IMR-90 (cell line): ENCODE measurements around the gene DPM1. TPM values are rescaled to one million over a fixed set of nuclear protein-coding genes. Genes with fewer than 3 reads are reported as not detected.

Experiments
- ATAC-seq: fragments of 200-7000 bp; cut with Tn5 transposase; 2 replicates; pipeline ENCODE4 v1.9.1; 2020; ENCODE audit warnings: low read depth, mild to moderate bottlenecking, moderate library complexity
- BruUV-seq: library from RNA; stranded (reverse); fragments of 400-500 nt; replicated peaks from 2 replicates; lab custom pipeline; 2021; lab: Mats Ljungman, UMichigan
- CTCF ChIA-PET: fragments of 300-600 bp; formaldehyde crosslinking; extraction: SDS; loops from one replicate; lab custom pipeline; 2021; ENCODE audit warnings: antibody characterized with exemption; lab: Yijun Ruan, JAX
- POLR2A ChIA-PET: fragments of 300-600 bp; sonication (Branson Sonifier 250); formaldehyde crosslinking; loops from one replicate; lab custom pipeline; 2022; ENCODE audit warnings: antibody characterized with exemption; ENCODE audit not compliant: unreplicated experiment; lab: Charles Lee
- DNase-seq: peaks from one replicate; pipeline ENCODE4 v3.0.0; 2013
- H2AFZ ChIP-seq: replicated peaks from 2 replicates; pipeline ENCODE3; 2013; ENCODE audit warnings: low read length, mild to moderate bottlenecking; ENCODE audit not compliant: poor library complexity
- H2AK5ac ChIP-seq: 2 replicates; pipeline ENCODE4 v1.6.1; 2013; ENCODE audit warnings: low read depth, low read length, inconsistent platforms
- H2AK9ac ChIP-seq: replicated peaks from 2 replicates; pipeline ENCODE3; 2013; ENCODE audit warnings: mild to moderate bottlenecking, low read depth, low read length, moderate library complexity; ENCODE audit not compliant: poor library complexity
- H2BK120ac ChIP-seq: 2 replicates; pipeline ENCODE4 v1.6.1; 2013; ENCODE audit warnings: low read depth, low read length, inconsistent platforms
- H2BK15ac ChIP-seq: 3 replicates; pipeline ENCODE4 v1.6.1; 2013; ENCODE audit warnings: low read depth, low read length, inconsistent platforms
- H2BK20ac ChIP-seq: 2 replicates; pipeline ENCODE4 v1.6.1; 2013; ENCODE audit warnings: low read depth, mild to moderate bottlenecking, inconsistent platforms, low read length, moderate library complexity
- H2BK5ac ChIP-seq: 2 replicates; pipeline ENCODE4 v1.6.1; 2013; ENCODE audit warnings: mild to moderate bottlenecking, low read depth, low read length, inconsistent platforms; ENCODE audit not compliant: poor library complexity, severe bottlenecking
- H3K14ac ChIP-seq: replicated peaks from 2 replicates; pipeline ENCODE4 v1.6.1; 2013; ENCODE audit warnings: low read depth, low read length, inconsistent platforms
- H3K18ac ChIP-seq: 2 replicates; pipeline ENCODE4 v1.6.1; 2013; ENCODE audit warnings: low read depth, low read length, control low read depth
- H3K23ac ChIP-seq: 2 replicates; pipeline ENCODE4 v1.6.1; 2013; ENCODE audit warnings: low read depth, low read length, inconsistent platforms
- H3K27ac ChIP-seq: 2 replicates; pipeline ENCODE4 v1.5.1; 2013; ENCODE audit warnings: mild to moderate bottlenecking, control low read depth, low read length; ENCODE audit not compliant: insufficient read depth
- H3K27me3 ChIP-seq: 2 replicates; pipeline ENCODE4 v1.6.1; 2013; ENCODE audit warnings: low read length; ENCODE audit not compliant: control insufficient read depth, insufficient read depth
- H3K36me3 ChIP-seq: 2 replicates; pipeline ENCODE4 v1.6.1; 2013; ENCODE audit warnings: low read length, mixed read lengths; ENCODE audit not compliant: control insufficient read depth, insufficient read depth
- H3K4ac ChIP-seq: 2 replicates; pipeline ENCODE4 v1.6.1; 2013; ENCODE audit warnings: low read depth, low read length, inconsistent platforms
- H3K4me1 ChIP-seq: 2 replicates; pipeline ENCODE4 v1.6.1; 2013; ENCODE audit warnings: low read length, mixed read lengths; ENCODE audit not compliant: control insufficient read depth, insufficient read depth
- H3K4me2 ChIP-seq: 2 replicates; pipeline ENCODE4 v1.6.1; 2013; ENCODE audit warnings: low read depth, mild to moderate bottlenecking, control low read depth, low read length, moderate library complexity
- H3K4me3 ChIP-seq: 2 replicates; pipeline ENCODE4 v1.5.1; 2013; ENCODE audit warnings: low read depth, mild to moderate bottlenecking, control low read depth, low read length, moderate library complexity; ENCODE audit not compliant: insufficient read depth
- H3K56ac ChIP-seq: 2 replicates; pipeline ENCODE4 v1.6.1; 2013; ENCODE audit warnings: low read length, inconsistent platforms; ENCODE audit not compliant: insufficient read depth; ENCODE audit errors: extremely low read depth
- H3K79me1 ChIP-seq, 2 experiments: 2 replicates each; pipeline ENCODE4 v1.6.1; 2013; ENCODE audit warnings: low read length in 2 of 2, inconsistent platforms in 1 of 2, low read depth in 1 of 2
- H3K9ac ChIP-seq: 2 replicates; pipeline ENCODE4 v1.6.1; 2013; ENCODE audit warnings: low read depth, low read length, control low read depth
- H3K9me1 ChIP-seq: 2 replicates; pipeline ENCODE4 v1.6.1; 2013; ENCODE audit warnings: low read length, inconsistent platforms; ENCODE audit not compliant: insufficient read depth
- H3K9me3 ChIP-seq: 2 replicates; pipeline ENCODE4 v1.6.1; 2013; ENCODE audit warnings: low read length; ENCODE audit not compliant: control insufficient read depth, insufficient read depth
- H4K20me1 ChIP-seq: 2 replicates; pipeline ENCODE4 v1.6.1; 2013; ENCODE audit warnings: low read length, inconsistent platforms; ENCODE audit not compliant: insufficient read depth
- H4K5ac ChIP-seq: 2 replicates; pipeline ENCODE4 v1.6.1; 2013; ENCODE audit warnings: mild to moderate bottlenecking, low read depth, low read length, control low read depth
- H4K8ac ChIP-seq, 2 experiments: 2 replicates each; pipeline ENCODE4 v1.6.1; 2013; ENCODE audit warnings: low read depth in 2 of 2, low read length in 2 of 2, control low read depth in 1 of 2, inconsistent platforms in 1 of 2
- H4K91ac ChIP-seq: 2 replicates; pipeline ENCODE4 v1.6.1; 2013; ENCODE audit warnings: low read depth, low read length, inconsistent platforms; ENCODE audit not compliant: insufficient read depth
- BHLHE40 ChIP-seq: fragments of 150-350 bp; IDR thresholded peaks from 2 replicates; pipeline ENCODE4 v1.6.1; 2016; ENCODE audit warnings: mild to moderate bottlenecking, low read depth, low read length
- CEBPB ChIP-seq: IDR thresholded peaks from 2 replicates; pipeline ENCODE4 v1.6.1; 2012; ENCODE audit warnings: low read depth, low read length, improper control_type of control experiment
- CHD1 ChIP-seq: IDR thresholded peaks from 2 replicates; pipeline ENCODE4 v1.6.1; 2012; ENCODE audit warnings: low read depth, low read length, improper control_type of control experiment
- ELK1 ChIP-seq: fragments of 150-350 bp; IDR thresholded peaks from 2 replicates; pipeline ENCODE4 v1.6.1; 2016; ENCODE audit warnings: low read depth, mild to moderate bottlenecking, low read length, moderate library complexity, borderline replicate concordance
- FOS ChIP-seq: fragments of 150-350 bp; IDR thresholded peaks from 2 replicates; pipeline ENCODE4 v1.6.1; 2016; ENCODE audit warnings: low read depth, low read length
- MAZ ChIP-seq: IDR thresholded peaks from 2 replicates; pipeline ENCODE4 v1.6.1; 2012; ENCODE audit warnings: low read depth, mild to moderate bottlenecking, low read length, improper control_type of control experiment, moderate library complexity, borderline replicate concordance
- RAD21 ChIP-seq: IDR thresholded peaks from 2 replicates; pipeline ENCODE4 v1.6.1; 2012; ENCODE audit warnings: low read length, improper control_type of control experiment
- RCOR1 ChIP-seq: IDR thresholded peaks from 2 replicates; pipeline ENCODE4 v1.6.1; 2012; ENCODE audit warnings: mild to moderate bottlenecking, low read length, improper control_type of control experiment; ENCODE audit not compliant: insufficient replicate concordance
- WGBS, 2 experiments: methylation state at CpG; one replicate each; pipeline versions ENCODE4 v1.1.5 to v1.1.7; 2013; ENCODE audit warnings: missing lambda C conversion rate in 2 of 2; ENCODE audit not compliant: insufficient read length in 1 of 2; ENCODE audit errors: extremely low coverage in 2 of 2; 5-methylcytosine and 5-hydroxymethylcytosine counted together
- dilution Hi-C: fragments of 300-500 bp; cut with HindIII; formaldehyde crosslinking; loops from one replicate; pipeline ENCODE4 v1.14.3; 2018; ENCODE audit warnings: low sequenced_read_pairs; ENCODE audit not compliant: unreplicated experiment
- in situ Hi-C: fragments of 300-500 bp; cut with MboI; formaldehyde crosslinking; loops from 3 replicates; pipeline ENCODE4 v1.14.3; 2019; ENCODE audit warnings: low sequenced_read_pairs, inconsistent platforms, mixed read lengths
- intact Hi-C: fragments of 100-400 bp; cut with micrococcal nuclease; formaldehyde crosslinking; loops from 2 replicates; pipeline ENCODE4 v1.10.0; 2022
- polyA plus RNA-seq, 3 experiments: library from polyadenylated mRNA; depleted of rRNA; stranded (reverse); fragments of >200 nt; gene quantifications; 2 replicates each; pipeline ENCODE4 v1.2.3, GENCODE V29; 2012; ENCODE audit warnings: low replicate concordance in 1 of 3
- total RNA-seq: library from RNA; depleted of rRNA; stranded (reverse); fragments of >200 nt; gene quantifications from 2 replicates; pipeline ENCODE4 v1.2.3, GENCODE V29; 2012

DPM1 gene
- total and polyA plus RNA-seq, 2 of the 4 experiments (the other 2 are of a cell fraction), result 59.1 to 89.1 TPM

DNA sequence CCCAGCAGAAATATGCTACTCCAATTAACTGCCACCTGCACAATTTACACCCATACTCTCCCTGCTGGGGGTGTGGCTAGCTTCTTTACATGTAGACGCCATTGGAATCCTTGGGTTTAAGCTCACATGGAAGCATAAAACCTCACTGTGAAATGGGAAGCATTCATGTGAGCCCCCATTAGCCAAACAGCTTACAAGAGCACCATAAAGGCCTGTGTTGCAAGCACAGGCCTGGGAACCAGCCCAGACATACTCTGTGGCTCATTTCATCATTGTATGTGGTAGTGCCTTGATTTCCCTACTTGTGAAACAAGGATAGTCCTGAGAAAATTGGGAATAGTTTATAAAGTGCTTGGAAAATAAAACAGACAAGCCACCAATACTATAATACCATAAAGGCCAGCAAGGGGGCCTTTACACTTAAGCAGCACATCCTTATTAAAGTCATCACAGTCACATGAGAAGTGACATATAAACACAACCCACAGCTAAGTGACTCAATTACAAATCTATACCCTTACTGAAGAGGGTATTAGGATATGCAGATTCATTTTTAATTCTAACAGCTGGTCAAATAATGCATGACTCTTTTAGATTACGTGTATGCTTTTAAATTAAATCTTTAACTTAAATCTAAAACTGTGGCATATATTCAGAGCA lies 33.9 kb downstream of the DPM1 start:
- Histone ChIP-seq H3K4me2 (0 out of 2 replicates have a peak overlapping the region, but pooled peaks have one; percentile 54), H3K36me3 (peaks cover 14% of the 10 kb centered on the region), H2AK9ac (no peak overlapping the region), H3K9ac (no peak overlapping the region), H3K4ac (no peak overlapping the region), H4K91ac (no peak overlapping the region), H3K79me1 (peaks cover 3 to 47% of the 10 kb centered on the region in 2 experiments; a peak in 3 of 4 replicates), H2BK20ac (no peak overlapping the region), H3K56ac (no peak overlapping the region), H3K18ac (no peak overlapping the region), H2BK5ac (no peak overlapping the region), H2AK5ac (no peak overlapping the region), H4K5ac (no peak overlapping the region), H3K4me3 (no peak overlapping the region), H3K9me3 (no peaks in the 10 kb centered on the region), H3K23ac (no peak overlapping the region), H3K4me1 (peaks cover 16% of the 10 kb centered on the region), H4K8ac (no peak overlapping the region), H2AFZ (no peak overlapping the region), H3K14ac (no peak overlapping the region), H3K9me1 (peaks cover 12% of the 10 kb centered on the region), H2BK120ac (no peak overlapping the region), H2BK15ac (no peak overlapping the region), H3K27ac (no peak overlapping the region), H4K20me1 (peaks cover 94% of the 10 kb centered on the region), H3K27me3 (no peaks in the 10 kb centered on the region)
- BruUV-seq, result no TSS peak
- ATAC-seq, result peak; percentile 25
- no CpG with 5 or more reads among the region's 2 CpGs for WGBS, 2 experiments
- peak; percentile 43 for DNase-seq
- dilution Hi-C loops (loop anchor here (25.0 kb wide), 1 partner anchor 112 kb away; no protein-coding TSS in a partner anchor), in situ Hi-C loops (no loop called here), intact Hi-C loops (no loop called here)
- TF ChIP-seq RAD21 (no peak), MAZ (no peak), ELK1 (no peak), RCOR1 (no peak), BHLHE40 (no peak), FOS (no peak), CHD1 (no peak), CEBPB (no peak)
- POLR2A ChIA-PET, result no interaction called here
- CTCF ChIA-PET, result interaction anchor here (2.7 kb wide), 1 partner anchor 130 kb away, joined by 10 read pairs; the partner anchor contains the start of gene BCAS4
